GM12891 (cell line): ENCODE measurements around the gene GRAMD1B.
A peak's percentile ranks its signal among the peaks of the same experiment; 100 is the strongest.
"Not testable (repeated sequence)": the region's sequence is repeated elsewhere in the genome, so short reads cannot be mapped to it uniquely, and the experiment has no call there.

Experiments
- DNase-seq: peaks from one replicate; pipeline ENCODE4 v3.0.0; 2011; ENCODE audit warnings: low spot score; ENCODE audit not compliant: insufficient read length
- FAIRE-seq: peaks from 2 replicates; lab custom pipeline; 2011; peaks lifted over from hg19 to GRCh38; lab: Jason Lieb, UNC
- PAX5 ChIP-seq: IDR thresholded peaks from 2 replicates; pipeline ENCODE4 v1.6.1; 2011; ENCODE audit warnings: low read length, moderate library complexity, mild to moderate bottlenecking; ENCODE audit not compliant: insufficient read depth, severe bottlenecking
- POLR2A ChIP-seq: IDR thresholded peaks from 2 replicates; pipeline ENCODE4 v1.6.1; 2011; ENCODE audit warnings: low read depth, low read length, control low read depth
- POLR2AphosphoS5 ChIP-seq: IDR thresholded peaks from 2 replicates; pipeline ENCODE4 v1.6.1; 2011; ENCODE audit warnings: low read depth, low read length, control low read depth
- POU2F2 ChIP-seq: IDR thresholded peaks from 2 replicates; pipeline ENCODE4 v1.6.1; 2011; ENCODE audit warnings: low read depth, mild to moderate bottlenecking, control low read depth, low read length, moderate library complexity
- SPI1 ChIP-seq: IDR thresholded peaks from 2 replicates; pipeline ENCODE4 v1.6.1; 2011; ENCODE audit warnings: low read depth, low read length, control low read depth
- TAF1 ChIP-seq: IDR thresholded peaks from 2 replicates; pipeline ENCODE4 v1.6.1; 2011; ENCODE audit warnings: low read depth, low read length, control low read depth

Gene GRAMD1B

GRCh38 chr11:123441161-123441560 is 11.1 kb downstream of the GRAMD1B start:
- TF ChIP-seq PAX5 (no peak), POLR2A (no peak), SPI1 (no peak), TAF1 (no peak), POU2F2 (no peak), POLR2AphosphoS5 (no peak)
- no peak for DNase-seq
- no peak for FAIRE-seq

DNA sequence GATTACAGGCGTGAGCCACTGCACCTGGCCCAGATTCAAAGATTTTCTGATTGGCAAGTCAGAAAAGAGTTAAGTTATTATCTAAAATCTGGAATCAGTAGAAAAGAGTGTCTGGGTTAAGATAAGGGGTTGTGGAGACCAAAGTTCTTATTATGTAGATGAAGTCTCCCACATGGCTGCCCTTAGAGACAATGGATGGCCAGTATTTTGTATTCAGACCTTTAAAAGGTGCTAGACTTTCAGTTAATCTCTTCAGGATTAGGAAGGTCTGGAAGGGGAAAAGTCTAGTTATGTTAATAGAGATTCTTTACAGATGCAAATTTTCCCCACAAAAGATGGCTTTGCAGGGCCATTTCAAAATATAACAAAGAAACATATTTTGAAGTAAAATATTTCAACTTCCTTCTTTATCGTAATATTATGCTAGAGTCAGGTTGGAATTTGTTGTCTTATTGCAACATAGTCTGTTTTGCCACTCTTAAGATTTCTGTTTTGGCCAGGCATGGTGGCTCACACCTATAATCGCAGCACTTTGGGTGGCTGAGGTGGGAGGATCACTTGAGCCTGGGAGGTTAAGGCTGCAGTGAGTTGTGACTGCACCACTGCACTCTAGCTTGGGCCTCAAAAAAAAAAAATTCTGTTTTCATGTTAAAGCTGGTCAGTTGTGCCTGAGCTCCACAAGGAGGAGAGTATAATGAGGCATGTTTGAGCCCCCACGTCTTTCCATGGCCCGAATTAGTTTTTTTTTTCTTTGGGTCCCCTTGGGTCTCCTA is 14.0 kb downstream of the GRAMD1B start:
- FAIRE-seq (no peak), DNase-seq (no peak)
- no peak for TF ChIP-seq POLR2A
- TF ChIP-seq TAF1 = no peak
- no peak for TF ChIP-seq POLR2AphosphoS5
- no peak for TF ChIP-seq POU2F2
- no peak for TF ChIP-seq SPI1

- FAIRE-seq = no peak
- no peak for DNase-seq
- TF ChIP-seq POLR2AphosphoS5 (no peak), SPI1 (no peak), TAF1 (no peak), POU2F2 (no peak), POLR2A (no peak), PAX5 (no peak)
Observed at GRCh38 chr11:123448823-123449222, 18.8 kb downstream of the GRAMD1B start.

GRCh38 chr11:123449436-123449835 is 19.4 kb downstream of the GRAMD1B start:
- TF ChIP-seq TAF1 (no peak), POLR2AphosphoS5 (no peak)
- no peak for FAIRE-seq
- DNase-seq = no peak

GRCh38 chr11:123450623-123451022 is 20.6 kb downstream of the GRAMD1B start:
- FAIRE-seq = no peak
- no peak for DNase-seq
- no peak for TF ChIP-seq SPI1
- TF ChIP-seq TAF1 = no peak
- TF ChIP-seq POU2F2 = no peak
- no peak for TF ChIP-seq POLR2A
- TF ChIP-seq PAX5 = no peak
- TF ChIP-seq POLR2AphosphoS5 = no peak

DNA sequence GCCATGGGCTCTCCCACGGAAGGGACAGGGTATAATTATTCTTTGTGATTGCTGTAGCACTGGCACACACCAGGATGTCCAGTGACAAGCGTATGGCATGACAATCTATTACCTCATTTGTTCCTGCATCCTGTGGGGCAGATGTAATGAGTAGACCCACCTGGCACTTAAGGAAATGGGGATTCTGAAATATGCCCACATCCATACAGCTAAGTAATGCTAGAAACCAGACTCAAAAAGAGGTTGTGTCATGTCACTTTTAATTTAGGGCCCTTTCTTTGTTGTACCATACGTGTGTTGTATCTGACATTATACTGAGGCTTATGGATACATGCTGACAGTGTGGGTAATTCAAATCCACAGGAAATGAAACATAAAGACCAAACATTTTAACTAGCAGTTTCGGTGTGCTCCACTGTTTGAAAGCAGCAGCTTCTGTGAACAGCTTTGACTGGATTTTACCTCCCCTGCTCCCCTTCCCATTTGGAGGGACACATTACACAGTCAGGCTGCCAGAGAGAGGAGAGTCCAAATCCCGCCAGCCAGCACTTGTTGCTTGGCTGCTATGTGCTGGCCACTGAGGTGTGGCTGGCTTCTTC is 21.2 kb downstream of the GRAMD1B start:
- DNase-seq (no peak), FAIRE-seq (peak; percentile 54)
- no peak for TF ChIP-seq POU2F2
- TF ChIP-seq PAX5 = no peak
- TF ChIP-seq SPI1 = 0 out of 2 replicates have a peak, but pooled peaks have one; percentile 2
- no peak for TF ChIP-seq POLR2AphosphoS5

DNA sequence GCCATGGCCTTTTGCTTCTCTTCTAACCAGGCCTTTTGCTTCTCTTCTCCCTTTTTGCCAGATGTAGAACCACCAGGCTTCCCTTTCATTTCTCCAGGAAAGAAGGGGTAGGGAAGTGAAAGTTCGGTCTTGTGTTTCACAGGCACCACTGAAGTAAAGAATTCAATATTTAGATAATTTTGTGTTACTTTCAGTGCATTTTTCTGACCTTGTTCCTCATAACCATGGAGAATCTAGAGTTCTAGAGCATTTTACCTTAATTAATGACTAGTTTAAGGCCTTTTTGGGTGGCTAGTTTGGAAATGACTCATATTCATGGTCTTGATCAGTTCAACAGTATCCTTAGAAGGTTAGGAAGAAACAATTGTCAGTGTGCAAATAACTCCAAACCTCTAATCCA is 22.7 kb downstream of the GRAMD1B start:
- no peak for DNase-seq
- TF ChIP-seq TAF1 = no peak
- no peak for TF ChIP-seq POU2F2
- TF ChIP-seq PAX5 = no peak
- TF ChIP-seq POLR2AphosphoS5 = no peak
- TF ChIP-seq SPI1 = peak; percentile 89
- TF ChIP-seq POLR2A = no peak
- FAIRE-seq = no peak

- peak; percentile 31 for FAIRE-seq
- no peak for DNase-seq
- TF ChIP-seq POLR2AphosphoS5 = no peak
- TF ChIP-seq POLR2A = no peak
- TF ChIP-seq PAX5 = no peak
- no peak for TF ChIP-seq POU2F2
- no peak for TF ChIP-seq TAF1
- TF ChIP-seq SPI1 = no peak
Observed at GRCh38 chr11:123454060-123454651, 24.1 kb downstream of the GRAMD1B start.

DNA sequence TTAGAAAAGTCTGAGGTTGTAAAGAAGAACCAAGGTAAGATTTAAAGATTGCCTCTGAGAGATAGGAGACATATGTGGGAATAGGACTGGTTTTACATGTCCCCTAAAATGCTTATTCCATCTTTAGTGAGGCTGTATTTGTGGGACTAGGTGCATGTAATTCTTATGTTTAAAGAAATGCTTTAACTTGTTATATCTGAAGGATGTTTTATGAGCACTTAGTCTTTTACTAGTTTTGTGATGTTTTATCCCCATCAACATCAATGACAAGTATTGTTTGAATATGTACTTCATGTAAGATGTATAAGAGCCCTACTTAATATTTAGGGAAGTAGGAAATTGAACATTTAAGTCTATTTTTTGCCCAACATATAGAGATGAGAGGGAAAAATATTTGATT is 24.7 kb downstream of the GRAMD1B start:
- no peak for FAIRE-seq
- no peak for DNase-seq
- TF ChIP-seq POU2F2 (no peak), POLR2A (no peak), PAX5 (no peak), TAF1 (no peak), POLR2AphosphoS5 (no peak), SPI1 (no peak)

GRCh38 chr11:123456448-123456847 is 26.4 kb downstream of the GRAMD1B start:
- DNase-seq = not testable (repeated sequence)

More at GRCh38 chr11:123456448-123456847, 26.4 kb downstream of the GRAMD1B start:
- FAIRE-seq = not testable (repeated sequence)
